Effector memory CD8-positive, alpha-beta T cell (primary cell): ENCODE data around the gene SLC38A2.

ENCODE experiments used
- ATAC-seq: fragments of 150-1000 bp; cut with Tn5 transposase; replicated peaks from 2 replicates; pipeline ENCODE4 v1.10.0; 2021; ENCODE audit warnings: mild to moderate bottlenecking, moderate library complexity
- DNase-seq, 3 experiments: peaks; one replicate each; pipeline ENCODE4 v3.0.0; 2021
- H3K27ac Mint-ChIP-seq, 2 donors: one replicate each; pipeline ENCODE4 v1.8.0; 2022; ENCODE audit warnings: mild to moderate bottlenecking in 2 of 2, mixed read lengths in 2 of 2, moderate library complexity in 2 of 2
- H3K27me3 Mint-ChIP-seq, 2 donors: one replicate each; pipeline ENCODE4 v1.8.0; 2022; ENCODE audit warnings: mixed read lengths in 2 of 2
- H3K36me3 Mint-ChIP-seq: one replicate; pipeline ENCODE4 v1.8.0; 2022; ENCODE audit warnings: mild to moderate bottlenecking, moderate library complexity, mixed read lengths; ENCODE audit not compliant: insufficient read depth
- H3K4me1 Mint-ChIP-seq, 2 donors: one replicate each; pipeline ENCODE4 v1.8.0; 2022; ENCODE audit warnings: low read depth in 2 of 2, mixed read lengths in 2 of 2
- H3K4me3 Mint-ChIP-seq, 2 donors: one replicate each; pipeline ENCODE4 v1.8.0; 2022; ENCODE audit warnings: mild to moderate bottlenecking in 2 of 2, mixed read lengths in 2 of 2, moderate library complexity in 2 of 2
- H3K9me3 Mint-ChIP-seq, 2 donors: one replicate each; pipeline ENCODE4 v1.8.0; 2022; ENCODE audit warnings: mixed read lengths in 2 of 2

SLC38A2 gene

DNA sequence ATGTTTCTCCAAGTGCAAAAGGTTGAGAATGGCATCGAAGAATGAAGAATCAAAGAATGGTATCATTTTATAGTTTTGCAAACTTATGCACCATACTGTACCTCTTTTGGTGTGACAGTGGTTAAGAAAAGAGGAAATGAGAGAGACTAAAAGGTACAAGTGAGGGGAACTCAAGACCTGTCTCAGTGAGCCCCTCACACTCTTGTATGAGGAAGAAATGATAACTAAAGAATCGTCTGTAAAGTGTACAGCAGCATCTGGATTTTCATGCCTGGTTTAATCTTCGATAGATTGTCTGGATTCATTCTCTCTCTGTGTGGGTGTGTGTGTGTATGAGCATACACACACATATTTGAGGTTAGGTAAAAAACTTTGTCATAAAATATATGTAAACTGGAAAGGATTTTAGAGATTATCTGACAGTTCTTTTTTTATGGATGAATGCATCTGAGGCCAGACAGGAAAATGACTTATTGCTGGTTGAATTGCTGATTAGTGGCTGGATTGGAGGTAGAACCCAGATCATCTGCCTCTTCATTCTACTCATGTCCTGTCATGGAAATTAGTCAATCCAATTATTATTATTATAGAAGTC is 16.0 kb upstream of the SLC38A2 start:
- peak overlapping the region in 1 of 2 donors; percentile 35 for H3K27ac Mint-ChIP-seq

DNA sequence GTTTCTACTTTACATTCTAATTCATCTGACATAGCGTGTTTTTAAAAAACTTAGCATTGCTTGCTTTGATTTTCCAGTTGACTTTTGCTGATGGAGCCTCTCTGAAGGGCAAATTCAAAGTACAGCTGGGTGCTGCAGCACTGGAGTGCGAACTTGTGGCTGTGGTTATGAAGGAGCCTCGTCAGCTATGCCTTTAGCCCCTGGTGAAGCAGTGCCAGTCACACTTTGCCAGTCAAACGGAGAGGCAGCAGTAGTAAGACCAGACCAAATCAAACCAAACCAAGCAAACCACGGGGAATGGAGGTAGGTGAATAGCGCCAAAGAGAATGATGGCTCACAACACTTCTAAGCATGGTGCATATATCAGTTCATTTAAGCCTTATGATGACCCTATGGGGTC is 15.1 kb upstream of the SLC38A2 start:
- no peaks in the 10 kb centered on the region for H3K9me3 Mint-ChIP-seq
- ATAC-seq (no peak), DNase-seq (no peak)
- H3K27ac Mint-ChIP-seq, result peak overlapping the region in 1 of 2 donors; percentile 5
- H3K27me3 Mint-ChIP-seq, result no peaks in the 10 kb centered on the region
- H3K4me1 Mint-ChIP-seq, result peaks cover 10 to 17% of the 10 kb centered on the region in 2 donors
- peaks cover 11% of the 10 kb centered on the region for H3K36me3 Mint-ChIP-seq
- H3K4me3 Mint-ChIP-seq, result no peak overlapping the region

More for the DNA sequence above, 16.0 kb upstream of the SLC38A2 start:
- ATAC-seq, result no peak
- no peak for DNase-seq
- H3K9me3 Mint-ChIP-seq, result no peaks in the 10 kb centered on the region
- H3K36me3 Mint-ChIP-seq, result peaks cover 5% of the 10 kb centered on the region
- no peak overlapping the region for H3K4me3 Mint-ChIP-seq
- H3K4me1 Mint-ChIP-seq, result peaks cover 8 to 15% of the 10 kb centered on the region in 2 donors
- no peaks in the 10 kb centered on the region for H3K27me3 Mint-ChIP-seq

DNA sequence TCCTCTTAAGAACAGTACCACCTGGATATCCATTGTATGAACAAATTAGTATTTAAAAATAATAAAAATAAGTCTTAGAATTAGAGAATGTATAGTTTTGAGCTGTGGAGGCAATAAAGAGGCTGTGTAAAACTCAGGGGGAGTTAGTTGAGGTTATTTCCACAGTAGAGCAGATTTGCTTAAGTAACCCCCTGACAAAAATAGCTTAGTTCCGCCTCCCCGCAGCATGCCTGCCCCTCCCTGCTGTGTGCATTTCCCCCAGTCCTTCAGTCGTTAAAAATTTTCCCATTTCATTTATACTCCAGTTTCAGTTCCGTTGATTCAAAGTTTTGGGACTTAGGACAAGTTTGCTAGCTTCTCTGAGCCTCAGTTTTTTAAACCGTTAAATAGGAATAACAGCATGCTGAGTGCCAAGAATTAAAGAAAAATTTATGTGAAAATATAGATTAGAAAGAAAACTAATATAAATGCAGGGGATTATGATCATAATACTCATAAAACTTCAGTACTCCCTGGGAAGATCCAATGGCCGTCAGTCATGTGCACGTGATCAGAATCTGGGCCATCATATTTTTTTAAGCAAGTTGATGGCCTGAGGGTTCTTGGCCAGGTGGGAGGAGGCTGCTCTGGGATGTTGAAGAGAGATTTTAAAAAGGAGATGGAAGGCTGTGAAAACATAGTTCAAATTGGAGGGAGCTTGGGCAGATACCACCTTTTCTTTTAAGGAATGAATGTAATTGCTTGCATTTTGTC is 14.5 kb upstream of the SLC38A2 start:
- DNase-seq, result no peak
- Mint-ChIP-seq H3K4me1 (peaks cover 14 to 20% of the 10 kb centered on the region in 2 donors), H3K4me3 (no peak overlapping the region), H3K36me3 (peaks cover 14% of the 10 kb centered on the region), H3K9me3 (no peaks in the 10 kb centered on the region), H3K27me3 (no peaks in the 10 kb centered on the region), H3K27ac (peak overlapping the region in 1 of 2 donors; percentile 5)
- no peak for ATAC-seq

DNA sequence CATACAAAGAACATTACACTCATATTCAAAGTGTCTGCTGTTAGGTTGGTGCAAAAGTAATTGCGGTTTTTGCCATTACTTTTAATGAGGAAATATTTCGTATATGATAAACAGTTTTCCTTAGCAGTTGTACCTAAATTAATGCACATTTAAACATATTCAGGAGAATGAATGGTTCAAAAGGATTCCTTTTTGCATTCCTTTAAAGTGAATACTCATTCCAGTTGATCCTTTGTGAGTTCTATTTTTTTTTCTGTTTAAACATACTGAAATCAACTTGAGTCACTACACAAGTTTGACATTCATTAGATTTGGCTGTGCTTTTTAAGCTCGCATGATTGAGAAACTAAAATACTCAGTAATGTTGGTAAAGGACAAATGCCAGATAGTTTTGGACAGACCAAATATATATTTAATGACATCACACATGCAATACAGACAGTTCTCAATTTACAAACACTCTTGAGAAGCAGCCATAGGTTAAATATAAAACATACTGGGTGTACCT is 13.8 kb upstream of the SLC38A2 start:
- peaks cover 14 to 20% of the 10 kb centered on the region in 2 donors for H3K4me1 Mint-ChIP-seq
- DNase-seq, result no peak
- no peak for ATAC-seq

DNA sequence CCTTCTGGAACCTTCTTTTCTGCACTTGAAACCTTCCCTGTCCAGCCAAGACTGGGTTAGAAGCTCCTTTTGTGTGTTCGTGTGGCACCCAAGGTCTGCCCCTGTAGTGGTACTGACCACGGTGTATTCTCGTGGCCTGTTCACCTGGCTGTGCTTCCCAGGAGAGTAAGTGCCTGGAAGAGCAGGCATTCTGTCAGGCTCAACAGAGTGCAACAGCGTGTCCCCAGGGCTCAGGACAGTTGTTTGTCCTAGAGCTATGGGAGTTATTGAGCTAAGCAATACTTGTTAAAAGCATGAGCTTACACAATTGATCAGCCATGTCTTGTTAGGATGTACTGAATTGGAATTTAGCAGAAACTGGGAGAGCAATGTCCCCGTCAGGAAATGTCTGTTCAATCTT is 12.9 kb upstream of the SLC38A2 start:
- H3K9me3 Mint-ChIP-seq, result no peaks in the 10 kb centered on the region
- H3K4me3 Mint-ChIP-seq, result no peak overlapping the region
- no peaks in the 10 kb centered on the region for H3K27me3 Mint-ChIP-seq
- no peak for ATAC-seq
- peaks cover 14% of the 10 kb centered on the region for H3K36me3 Mint-ChIP-seq
- DNase-seq, result no peak
- H3K4me1 Mint-ChIP-seq, result peaks cover 14 to 20% of the 10 kb centered on the region in 2 donors
- H3K27ac Mint-ChIP-seq, result peak overlapping the region in 1 of 2 donors; percentile 13

More for the DNA sequence above, 13.8 kb upstream of the SLC38A2 start:
- no peaks in the 10 kb centered on the region for H3K27me3 Mint-ChIP-seq
- no peak overlapping the region for H3K4me3 Mint-ChIP-seq
- H3K36me3 Mint-ChIP-seq, result peaks cover 14% of the 10 kb centered on the region
- H3K27ac Mint-ChIP-seq, result no peak overlapping the region
- H3K9me3 Mint-ChIP-seq, result no peaks in the 10 kb centered on the region

DNA sequence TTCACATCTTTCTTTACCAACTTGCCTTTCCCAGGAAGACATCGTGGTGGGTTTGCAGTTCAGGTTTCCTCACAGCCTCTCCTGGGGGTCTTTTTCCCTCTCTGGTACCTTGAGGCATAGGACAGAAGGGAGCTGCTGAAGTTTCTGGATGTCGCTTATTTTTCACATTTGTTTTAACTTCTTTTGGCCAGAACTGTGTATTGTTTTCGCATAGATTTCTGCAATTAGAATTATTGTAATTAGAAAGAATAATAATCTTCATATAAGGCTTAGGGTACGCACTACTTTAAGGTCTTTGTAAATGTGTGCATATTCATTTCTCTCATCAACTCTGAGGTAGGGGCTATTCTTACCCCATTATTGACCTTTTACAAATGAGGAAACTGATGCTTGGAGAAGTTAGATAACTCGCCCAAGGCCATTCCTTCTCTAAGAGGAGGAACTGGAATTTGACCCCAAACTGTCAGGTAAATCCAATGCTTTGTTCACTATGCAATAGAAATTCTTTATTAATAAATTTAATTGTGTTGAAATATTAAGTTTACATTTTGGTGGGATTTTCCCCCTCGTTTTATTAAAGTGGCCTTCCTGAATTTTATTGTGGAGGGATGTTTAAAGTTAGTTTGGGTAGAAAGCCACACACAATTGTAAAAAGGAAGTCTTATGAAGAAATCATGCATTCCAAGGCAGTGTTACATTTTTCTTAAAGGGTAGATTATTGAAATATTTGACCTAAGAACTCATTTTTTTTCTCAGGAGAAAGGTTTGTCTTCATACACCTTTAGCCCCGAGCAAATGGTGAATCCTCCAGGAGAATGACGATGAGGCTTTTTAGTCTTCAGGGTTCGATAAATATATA is 12.1 kb upstream of the SLC38A2 start:
- Mint-ChIP-seq H3K27me3 (no peaks in the 10 kb centered on the region), H3K9me3 (no peaks in the 10 kb centered on the region), H3K4me1 (peaks cover 14 to 20% of the 10 kb centered on the region in 2 donors), H3K4me3 (peak overlapping the region; percentile 89 to 94), H3K36me3 (peaks cover 14% of the 10 kb centered on the region), H3K27ac (peak overlapping the region; percentile 94)
- no peak for ATAC-seq
- DNase-seq, result no peak

DNA sequence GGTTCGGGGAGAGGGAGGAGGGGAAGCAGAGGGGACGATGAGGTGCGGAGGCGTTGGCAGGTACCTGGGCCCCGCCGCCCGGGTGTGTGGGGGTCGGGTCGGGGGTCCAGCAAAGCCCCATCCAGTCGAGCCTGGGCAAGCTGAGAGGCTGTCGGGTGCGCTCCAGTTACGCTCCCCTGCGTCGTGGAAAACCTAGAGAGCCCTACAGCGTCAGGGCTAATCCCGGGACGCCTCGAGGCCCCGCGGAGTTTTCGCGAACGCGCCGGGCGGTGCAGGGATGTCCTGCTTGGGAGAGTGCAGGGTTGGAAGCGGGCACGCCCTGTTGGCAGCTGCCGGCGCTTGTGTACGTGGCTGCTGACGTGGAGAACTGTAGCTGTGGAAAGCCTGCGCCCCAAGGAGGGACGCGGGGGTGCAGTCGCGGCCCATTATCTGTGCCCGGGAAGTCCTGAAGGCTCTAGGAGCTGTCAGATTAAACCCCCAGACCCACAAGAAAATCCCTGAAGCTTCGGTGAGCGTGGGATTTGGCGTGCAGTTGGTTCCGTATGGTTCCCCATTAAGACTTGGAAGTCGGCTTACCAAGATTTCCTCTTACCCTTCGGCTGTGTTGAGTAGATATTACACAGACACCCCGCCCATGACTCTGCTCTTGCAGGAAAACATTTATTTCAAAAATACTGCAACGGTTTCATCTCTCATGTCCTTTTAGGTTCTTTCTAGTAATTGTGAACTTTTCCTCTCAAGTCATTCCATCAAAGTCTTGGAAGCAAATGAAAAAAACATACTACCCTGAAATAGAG is 11.3 kb upstream of the SLC38A2 start:
- H3K4me3 Mint-ChIP-seq, result peak overlapping the region; percentile 89 to 94
- H3K4me1 Mint-ChIP-seq, result peaks cover 14 to 20% of the 10 kb centered on the region in 2 donors
- peaks cover 14% of the 10 kb centered on the region for H3K36me3 Mint-ChIP-seq
- ATAC-seq, result peak; percentile 72
- peak; percentile 60 to 65 (median 62) for DNase-seq
- H3K27me3 Mint-ChIP-seq, result no peaks in the 10 kb centered on the region
- H3K9me3 Mint-ChIP-seq, result no peaks in the 10 kb centered on the region
- peak overlapping the region; percentile 94 for H3K27ac Mint-ChIP-seq

DNA sequence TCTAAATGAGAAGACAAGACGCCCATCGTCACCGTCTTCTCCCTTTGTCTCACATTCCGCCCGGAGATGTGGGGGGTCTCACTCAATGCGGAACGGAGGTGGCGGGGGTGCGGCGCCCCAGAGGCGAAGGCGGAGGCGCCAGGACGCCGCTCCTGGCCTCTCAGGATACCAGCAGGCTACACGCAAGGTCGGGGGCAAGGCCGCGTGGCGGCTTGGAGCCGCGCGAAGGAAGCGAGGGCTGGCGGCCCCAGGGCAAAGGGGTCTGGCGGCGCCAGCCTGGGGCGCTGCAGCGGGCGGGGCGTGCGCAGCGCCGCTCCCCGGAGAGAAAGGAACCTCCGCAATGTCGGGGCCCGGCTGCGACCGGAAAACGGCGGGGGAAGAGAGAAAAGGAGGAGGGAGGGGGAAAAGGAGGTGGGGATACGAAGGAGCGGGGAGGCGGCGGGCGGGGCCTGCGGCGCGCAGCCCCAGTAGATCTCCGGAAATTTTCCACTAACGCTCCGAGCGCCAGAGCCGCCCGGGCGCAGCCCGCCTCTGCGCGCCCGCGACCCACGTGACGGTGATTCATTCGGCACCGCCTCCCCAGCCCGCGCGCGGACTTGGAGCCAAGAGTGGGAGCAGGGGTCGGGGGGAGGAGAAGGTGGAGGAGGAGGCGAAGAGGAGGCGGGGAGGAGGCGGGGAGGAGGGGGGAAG is 10.5 kb upstream of the SLC38A2 start:
- Mint-ChIP-seq H3K9me3 (no peaks in the 10 kb centered on the region), H3K27ac (peak overlapping the region; percentile 94), H3K27me3 (no peaks in the 10 kb centered on the region), H3K36me3 (peaks cover 14% of the 10 kb centered on the region), H3K4me1 (peaks cover 14 to 20% of the 10 kb centered on the region in 2 donors), H3K4me3 (peak overlapping the region; percentile 89 to 94)
- peak; percentile 80 for ATAC-seq
- DNase-seq, result peak; percentile 83 to 86 (median 84)

DNA sequence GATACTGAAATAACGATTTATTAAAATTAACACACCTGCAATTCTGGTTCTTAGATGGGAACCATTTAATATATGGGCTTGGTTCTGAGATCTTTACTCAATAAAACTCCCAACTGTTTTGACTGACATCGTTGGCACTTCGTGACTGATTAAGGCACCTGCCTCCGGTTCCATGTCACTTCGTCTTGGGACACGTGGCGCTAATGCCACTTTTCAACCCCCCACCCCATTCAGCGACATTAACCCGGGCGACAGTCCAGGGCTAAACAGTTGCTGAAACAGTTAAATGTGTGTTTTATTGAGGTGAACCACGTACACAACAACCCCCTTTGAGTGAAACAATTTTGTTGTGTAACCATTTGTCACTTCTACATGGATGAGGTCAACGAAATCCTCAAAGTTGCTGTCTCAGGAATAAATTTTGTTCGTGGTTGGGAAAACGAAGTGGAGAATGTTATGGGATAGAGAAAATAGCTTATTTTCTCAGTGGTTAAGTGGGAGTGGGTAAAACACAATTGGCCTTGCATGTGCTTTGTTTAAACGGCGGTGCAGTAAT is 9.9 kb upstream of the SLC38A2 start:
- Mint-ChIP-seq H3K27me3 (no peaks in the 10 kb centered on the region), H3K4me1 (peaks cover 10 to 17% of the 10 kb centered on the region in 2 donors), H3K4me3 (peak overlapping the region; percentile 89 to 94), H3K36me3 (peaks cover 14% of the 10 kb centered on the region), H3K27ac (peak overlapping the region; percentile 94), H3K9me3 (no peaks in the 10 kb centered on the region)
- ATAC-seq (no peak), DNase-seq (no peak)

DNA sequence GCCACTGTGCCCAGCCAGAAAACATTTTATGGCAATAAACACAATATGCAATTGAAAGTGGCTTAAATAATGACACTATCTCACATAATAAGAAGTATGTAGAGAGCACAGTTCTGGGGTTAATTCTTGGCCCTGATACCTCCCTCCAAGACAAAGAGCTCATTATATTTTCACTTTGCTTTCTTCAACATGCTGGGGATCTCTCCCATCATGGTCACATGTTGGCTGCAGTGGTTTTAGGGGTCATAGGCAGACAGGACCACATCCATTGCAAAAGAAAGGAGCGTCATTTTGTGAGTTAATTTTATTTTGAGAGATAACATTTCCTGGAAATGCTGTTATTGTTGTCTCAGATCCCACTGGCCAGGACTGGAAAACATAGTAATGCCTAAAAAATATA is 8.3 kb upstream of the SLC38A2 start:
- H3K27me3 Mint-ChIP-seq, result no peaks in the 10 kb centered on the region
- H3K36me3 Mint-ChIP-seq, result peaks cover 14% of the 10 kb centered on the region
- DNase-seq (no peak), ATAC-seq (no peak)
- H3K4me1 Mint-ChIP-seq, result peaks cover 10 to 15% of the 10 kb centered on the region in 2 donors
- no peak overlapping the region for H3K27ac Mint-ChIP-seq
- H3K4me3 Mint-ChIP-seq, result no peak overlapping the region
- H3K9me3 Mint-ChIP-seq, result no peaks in the 10 kb centered on the region

DNA sequence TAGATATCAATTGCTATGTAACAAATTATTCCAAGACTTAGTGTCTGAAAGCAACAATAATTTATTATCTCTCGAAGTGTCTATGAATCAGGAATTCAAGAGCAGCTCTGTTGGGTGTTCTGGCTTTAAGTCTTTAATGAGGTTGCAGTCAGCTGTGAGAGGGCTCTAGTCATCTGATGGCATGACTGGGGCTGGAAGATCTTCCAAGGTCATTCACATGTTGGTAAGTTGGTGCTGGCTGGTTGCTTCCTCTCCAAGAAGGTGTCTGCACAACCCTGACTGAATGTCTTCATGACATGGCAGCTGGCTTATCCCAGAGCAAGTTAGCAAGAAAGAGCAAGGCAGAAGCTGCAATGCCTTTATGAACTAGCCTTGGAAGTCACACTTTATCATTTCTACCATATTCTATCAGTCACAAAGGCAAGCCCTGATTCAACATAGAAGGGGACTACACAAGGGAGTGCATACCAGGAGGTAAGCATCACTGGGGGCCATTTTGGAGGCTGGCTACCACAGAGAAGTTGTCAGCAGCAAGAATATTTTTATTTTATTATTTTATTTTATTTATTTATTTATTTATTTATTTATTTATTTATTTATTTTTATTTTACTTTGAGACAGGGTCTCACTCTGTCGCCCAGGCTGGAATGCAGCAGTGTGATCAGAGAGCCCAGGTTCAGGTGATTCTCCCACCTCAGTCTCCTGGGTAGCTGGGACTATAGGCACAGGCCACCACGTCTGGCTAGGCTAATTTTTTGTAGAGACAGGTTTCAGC is 7.6 kb upstream of the SLC38A2 start:
- Mint-ChIP-seq H3K9me3 (no peaks in the 10 kb centered on the region), H3K4me1 (peaks cover 10 to 13% of the 10 kb centered on the region in 2 donors), H3K27ac (no peak overlapping the region), H3K27me3 (no peaks in the 10 kb centered on the region), H3K36me3 (peaks cover 14% of the 10 kb centered on the region), H3K4me3 (no peak overlapping the region)
- ATAC-seq (no peak), DNase-seq (no peak)
